Measurements from ENCODE around the gene TNIP1. TPM values are rescaled to one million over a fixed set of nuclear protein-coding genes. Genes with fewer than 3 reads are reported as not detected.

TNIP1 gene
- total RNA-seq, 6 donors from 2014 or later: 109 to 166 (median 130) TPM

DNA sequence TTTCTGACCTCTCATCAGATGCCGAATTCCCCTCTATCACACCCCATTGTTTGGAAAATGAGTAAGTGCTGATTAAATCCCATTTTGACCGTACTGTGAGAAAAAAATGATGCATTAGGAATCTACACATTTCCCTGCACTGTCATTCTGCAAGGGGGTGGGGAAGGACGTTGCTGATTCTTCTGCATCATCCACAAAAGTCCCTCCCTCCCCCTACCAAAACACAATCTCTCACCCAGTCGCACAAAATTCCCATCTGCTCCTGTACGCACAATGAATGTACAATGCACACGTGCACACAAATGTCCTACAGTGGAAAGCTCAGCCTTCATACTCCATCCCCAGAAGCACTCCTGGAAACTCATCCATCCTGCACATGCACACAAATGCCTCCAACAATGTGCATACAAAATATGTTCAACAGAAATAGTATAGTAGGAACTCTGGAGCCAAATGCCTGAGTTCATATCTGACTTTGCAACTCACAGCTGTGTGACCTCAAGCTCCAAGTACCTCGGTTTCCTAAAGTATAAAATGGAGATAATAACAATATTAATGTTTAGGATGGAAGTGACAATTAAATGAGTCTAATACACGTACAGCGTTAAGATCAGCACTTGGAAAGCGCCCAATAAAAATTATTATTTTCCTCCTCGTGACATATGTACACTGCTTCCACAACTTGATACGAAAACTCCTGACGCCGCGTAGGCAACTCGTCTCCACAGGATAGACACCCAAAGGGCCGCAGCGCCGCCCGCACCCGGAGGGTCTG is 809 bp downstream of the TNIP1 start:
- Histone ChIP-seq H3K36me3 (no peaks in the 10 kb centered on the region), H3K27me3 (no peaks in the 10 kb centered on the region), H3K27ac (peak overlapping the region; percentile 98 to 99 (median 98)), H3K9me3 (no peaks in the 10 kb centered on the region), H3K4me1 (peaks cover 68 to 83% (median 76%) of the 10 kb centered on the region in 4 donors), H3K4me3 (peak overlapping the region; percentile 83 to 87 (median 86))
- ATAC-seq (ENCODE audit: low FRiP score in 2 of 2): no peak
- WGBS, 2 donors: 4% methylated on average over 21 of the region's 21 CpGs
- TF ChIP-seq POLR2AphosphoS5 (IDR thresholded peaks at IDR 0.05): no peak
- TF ChIP-seq EP300 (IDR thresholded peaks at IDR 0.05): no peak
- TF ChIP-seq, protein P1, sequence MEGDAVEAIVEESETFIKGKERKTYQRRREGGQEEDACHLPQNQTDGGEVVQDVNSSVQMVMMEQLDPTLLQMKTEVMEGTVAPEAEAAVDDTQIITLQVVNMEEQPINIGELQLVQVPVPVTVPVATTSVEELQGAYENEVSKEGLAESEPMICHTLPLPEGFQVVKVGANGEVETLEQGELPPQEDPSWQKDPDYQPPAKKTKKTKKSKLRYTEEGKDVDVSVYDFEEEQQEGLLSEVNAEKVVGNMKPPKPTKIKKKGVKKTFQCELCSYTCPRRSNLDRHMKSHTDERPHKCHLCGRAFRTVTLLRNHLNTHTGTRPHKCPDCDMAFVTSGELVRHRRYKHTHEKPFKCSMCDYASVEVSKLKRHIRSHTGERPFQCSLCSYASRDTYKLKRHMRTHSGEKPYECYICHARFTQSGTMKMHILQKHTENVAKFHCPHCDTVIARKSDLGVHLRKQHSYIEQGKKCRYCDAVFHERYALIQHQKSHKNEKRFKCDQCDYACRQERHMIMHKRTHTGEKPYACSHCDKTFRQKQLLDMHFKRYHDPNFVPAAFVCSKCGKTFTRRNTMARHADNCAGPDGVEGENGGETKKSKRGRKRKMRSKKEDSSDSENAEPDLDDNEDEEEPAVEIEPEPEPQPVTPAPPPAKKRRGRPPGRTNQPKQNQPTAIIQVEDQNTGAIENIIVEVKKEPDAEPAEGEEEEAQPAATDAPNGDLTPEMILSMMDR (IDR thresholded peaks at IDR 0.05): no peak
- TF ChIP-seq POLR2A (IDR thresholded peaks at IDR 0.05): no peak
- DNase-seq: no peak

DNA sequence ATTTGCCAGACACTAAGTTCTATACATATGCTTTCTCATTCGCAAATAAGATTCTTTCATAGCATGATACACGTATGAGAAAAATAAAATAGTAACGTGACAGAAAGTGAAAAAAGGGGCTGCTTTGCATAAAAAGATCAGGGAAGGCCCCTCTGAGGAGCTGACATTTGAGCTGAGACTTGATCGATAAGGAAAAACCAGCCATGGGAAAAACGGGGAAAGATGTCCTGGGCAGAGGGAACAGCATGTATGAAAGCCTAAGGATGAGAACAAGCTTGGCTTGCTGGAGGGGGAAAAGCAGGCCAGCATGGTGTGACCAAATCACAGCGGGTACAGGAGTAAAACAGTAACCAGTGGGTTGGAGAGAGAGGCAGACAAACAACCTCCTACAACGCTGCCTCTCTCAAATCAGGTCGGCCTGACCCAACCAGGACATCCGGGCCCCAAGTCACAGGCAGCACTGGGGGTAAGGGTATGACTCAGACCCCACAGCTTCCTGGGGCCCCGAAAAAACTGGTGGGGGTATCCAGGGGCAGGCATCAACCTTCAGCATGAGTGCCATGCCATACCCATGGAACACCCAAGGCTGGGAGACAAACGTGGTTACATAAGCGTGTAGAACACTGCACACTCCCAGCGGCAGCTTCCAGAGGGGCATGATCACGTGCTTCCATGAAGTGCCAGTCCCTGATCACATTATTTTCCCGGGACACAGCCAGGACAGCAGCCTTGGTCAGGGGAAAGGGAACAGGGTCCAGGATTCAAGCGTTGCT is 2.2 kb downstream of the TNIP1 start:
- H3K4me1 ChIP-seq: peaks cover 60 to 76% (median 71%) of the 10 kb centered on the region in 4 donors
- no peaks in the 10 kb centered on the region for H3K9me3 ChIP-seq
- no peaks in the 10 kb centered on the region for H3K36me3 ChIP-seq
- DNase-seq (no peak), ATAC-seq (ENCODE audit: low FRiP score in 2 of 2) (no peak)
- H3K27me3 ChIP-seq: no peaks in the 10 kb centered on the region
- WGBS, 2 donors: 56 to 75% methylated on average over 10 to 16 of the region's 16 CpGs
- peak overlapping the region in 2 of 4 donors; percentile 11 to 86 for H3K4me3 ChIP-seq
- peak overlapping the region in 2 of 4 donors; percentile 98 to 99 for H3K27ac ChIP-seq
- TF ChIP-seq POLR2A (IDR thresholded peaks at IDR 0.05): no peak
- no peak for TF ChIP-seq EP300 (IDR thresholded peaks at IDR 0.05)
- no peak for TF ChIP-seq POLR2AphosphoS5 (IDR thresholded peaks at IDR 0.05)
- TF ChIP-seq, protein P1 (IDR thresholded peaks at IDR 0.05): no peak

- no peak for ATAC-seq (ENCODE audit: low FRiP score in 2 of 2)
- H3K4me3 ChIP-seq: no peak overlapping the region
- no peaks in the 10 kb centered on the region for H3K9me3 ChIP-seq
- DNase-seq: no peak
- TF ChIP-seq POLR2A (IDR thresholded peaks at IDR 0.05) (no peak), EP300 (IDR thresholded peaks at IDR 0.05) (no peak), POLR2AphosphoS5 (IDR thresholded peaks at IDR 0.05) (no peak)
- TF ChIP-seq, protein P1 (IDR thresholded peaks at IDR 0.05): no peak
- WGBS, 2 donors: 90 to 92% methylated on average over 3 of the region's 3 CpGs
- peak overlapping the region in 2 of 4 donors; percentile 98 to 99 for H3K27ac ChIP-seq
- H3K4me1 ChIP-seq: peaks cover 57 to 69% (median 65%) of the 10 kb centered on the region in 4 donors
- H3K27me3 ChIP-seq: no peaks in the 10 kb centered on the region
- no peaks in the 10 kb centered on the region for H3K36me3 ChIP-seq
Measured at GRCh38 chr5:151077967-151078366, 2.9 kb downstream of the TNIP1 start.

- H3K4me3 ChIP-seq: no peak overlapping the region
- peak overlapping the region in 1 of 4 donors; percentile 99 for H3K27ac ChIP-seq
- TF ChIP-seq POLR2A (IDR thresholded peaks at IDR 0.05): no peak
- TF ChIP-seq, protein P1 (IDR thresholded peaks at IDR 0.05): no peak
- TF ChIP-seq EP300 (IDR thresholded peaks at IDR 0.05): no peak
- TF ChIP-seq POLR2AphosphoS5 (IDR thresholded peaks at IDR 0.05): no peak
- H3K27me3 ChIP-seq: no peaks in the 10 kb centered on the region
- no peaks in the 10 kb centered on the region for H3K36me3 ChIP-seq
- no peaks in the 10 kb centered on the region for H3K9me3 ChIP-seq
- 92 to 97% methylated on average over 5 to 9 of the region's 9 CpGs for WGBS, 2 donors
- peaks cover 57 to 69% (median 65%) of the 10 kb centered on the region in 4 donors for H3K4me1 ChIP-seq
- DNase-seq (no peak), ATAC-seq (ENCODE audit: low FRiP score in 2 of 2) (no peak)
Measured at GRCh38 chr5:151077419-151077818, 3.4 kb downstream of the TNIP1 start.
